Loucy (cell line): ENCODE measurements around the gene TACC2.
A peak's percentile ranks its signal among the peaks of the same experiment; 100 is the strongest.

Experiments used
- H2AFZ ChIP-seq: fragments of 200-600 bp; sonication (generic); 2 replicates; pipeline ENCODE4 v1.6.0; 2016; ENCODE audit warnings: antibody characterized with exemption, mild to moderate bottlenecking, low read length, moderate library complexity
- H3F3A ChIP-seq: fragments of 200-600 bp; 2 replicates; pipeline ENCODE4 v1.6.0; 2016; ENCODE audit warnings: antibody characterized with exemption, low read depth, mild to moderate bottlenecking
- H3K27me3 ChIP-seq: fragments of 200-600 bp; sonication (generic); 2 replicates; pipeline ENCODE4 v1.6.1; 2014; ENCODE audit warnings: low read length, mild to moderate bottlenecking; ENCODE audit not compliant: insufficient read depth, poor library complexity, severe bottlenecking
- H3K36me3 ChIP-seq: fragments of 200-600 bp; sonication (generic); 2 replicates; pipeline ENCODE4 v1.6.1; 2016; ENCODE audit warnings: low read length; ENCODE audit not compliant: insufficient read depth
- H3K4me1 ChIP-seq: fragments of 200-600 bp; sonication (generic); 2 replicates; pipeline ENCODE4 v1.5.1; 2014; ENCODE audit warnings: low read length, mild to moderate bottlenecking; ENCODE audit not compliant: insufficient read depth, poor library complexity, severe bottlenecking
- H3K4me2 ChIP-seq: fragments of 200-600 bp; sonication (generic); 2 replicates; pipeline ENCODE4 v1.6.0; 2014; ENCODE audit warnings: antibody characterized with exemption, low read length, low read depth, mild to moderate bottlenecking; ENCODE audit not compliant: poor library complexity, severe bottlenecking
- H3K4me3 ChIP-seq: fragments of 200-600 bp; sonication (generic); 2 replicates; pipeline ENCODE4 v1.5.1; 2014; ENCODE audit warnings: low read length, mild to moderate bottlenecking, mixed read lengths; ENCODE audit not compliant: poor library complexity, severe bottlenecking
- H3K79me2 ChIP-seq: fragments of 200-600 bp; sonication (generic); 2 replicates; pipeline ENCODE4 v1.6.1; 2014; ENCODE audit warnings: low read length; ENCODE audit not compliant: insufficient read depth
- H3K9ac ChIP-seq: fragments of 200-600 bp; sonication (generic); 2 replicates; pipeline ENCODE4 v1.6.0; 2014; ENCODE audit warnings: mild to moderate bottlenecking, low read depth, low read length, moderate library complexity; ENCODE audit not compliant: poor library complexity, severe bottlenecking
- H3K9me2 ChIP-seq: fragments of 200-600 bp; sonication (generic); replicated peaks from 2 replicates; pipeline ENCODE4 v1.6.1; 2016; ENCODE audit warnings: low read depth, low read length, mixed read lengths
- H3K9me3 ChIP-seq: fragments of 200-600 bp; sonication (generic); 2 replicates; pipeline ENCODE4 v1.6.1; 2014; ENCODE audit warnings: mild to moderate bottlenecking, antibody characterized with exemption, low read length, low read depth; ENCODE audit not compliant: insufficient read depth
- H4K20me1 ChIP-seq: fragments of 200-600 bp; sonication (generic); 2 replicates; pipeline ENCODE4 v1.6.0; 2014; ENCODE audit warnings: antibody characterized with exemption, low read length, mild to moderate bottlenecking; ENCODE audit not compliant: insufficient read depth, poor library complexity, severe bottlenecking
- CTCF ChIP-seq: fragments of 200-600 bp; sonication (generic); conservative IDR thresholded peaks from 2 replicates; pipeline ENCODE4 v1.5.1; 2014; ENCODE audit warnings: mild to moderate bottlenecking, antibody characterized with exemption, low read length
- EZH2phosphoT487 ChIP-seq: fragments of 200-600 bp; IDR thresholded peaks from 2 replicates; pipeline ENCODE4 v1.6.1; 2018; ENCODE audit warnings: antibody characterized with exemption, mild to moderate bottlenecking, moderate library complexity, borderline replicate concordance

TACC2 gene

DNA sequence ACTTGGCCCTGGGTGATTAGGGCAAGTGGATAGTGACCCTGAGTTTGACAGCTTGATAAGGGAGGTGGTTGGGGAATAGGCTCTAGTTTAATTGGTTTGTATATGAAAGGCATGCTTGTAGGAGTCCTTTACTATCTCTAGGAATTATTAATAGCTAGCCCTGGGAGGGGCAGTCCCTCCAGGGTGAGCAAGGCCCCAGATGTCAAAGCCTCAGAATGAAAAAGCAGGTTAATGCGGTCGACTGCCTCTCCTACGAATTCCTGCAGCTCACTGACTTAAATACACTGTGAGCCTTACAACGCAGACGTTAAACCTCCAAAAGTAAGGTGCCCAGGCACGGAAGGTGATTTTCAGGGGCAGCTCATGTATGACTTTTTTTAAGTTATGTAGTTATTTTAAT lies 276.9 kb downstream of the TACC2 start:
- Histone ChIP-seq H3K9me2 (no peaks in the 10 kb centered on the region), H3K4me2 (no peak overlapping the region), H3K4me1 (no peaks in the 10 kb centered on the region), H3K9me3 (peaks cover 3% of the 10 kb centered on the region; the same call in 1 of the 2 replicates), H2AFZ (no peak overlapping the region), H3K79me2 (no peaks in the 10 kb centered on the region), H3K36me3 (no peaks in the 10 kb centered on the region), H4K20me1 (no peaks in the 10 kb centered on the region), H3K27me3 (no peaks in the 10 kb centered on the region), H3F3A (no peaks in the 10 kb centered on the region), H3K9ac (no peak overlapping the region), H3K4me3 (no peak overlapping the region)
- no peak for TF ChIP-seq CTCF
- TF ChIP-seq EZH2phosphoT487: no peak

DNA sequence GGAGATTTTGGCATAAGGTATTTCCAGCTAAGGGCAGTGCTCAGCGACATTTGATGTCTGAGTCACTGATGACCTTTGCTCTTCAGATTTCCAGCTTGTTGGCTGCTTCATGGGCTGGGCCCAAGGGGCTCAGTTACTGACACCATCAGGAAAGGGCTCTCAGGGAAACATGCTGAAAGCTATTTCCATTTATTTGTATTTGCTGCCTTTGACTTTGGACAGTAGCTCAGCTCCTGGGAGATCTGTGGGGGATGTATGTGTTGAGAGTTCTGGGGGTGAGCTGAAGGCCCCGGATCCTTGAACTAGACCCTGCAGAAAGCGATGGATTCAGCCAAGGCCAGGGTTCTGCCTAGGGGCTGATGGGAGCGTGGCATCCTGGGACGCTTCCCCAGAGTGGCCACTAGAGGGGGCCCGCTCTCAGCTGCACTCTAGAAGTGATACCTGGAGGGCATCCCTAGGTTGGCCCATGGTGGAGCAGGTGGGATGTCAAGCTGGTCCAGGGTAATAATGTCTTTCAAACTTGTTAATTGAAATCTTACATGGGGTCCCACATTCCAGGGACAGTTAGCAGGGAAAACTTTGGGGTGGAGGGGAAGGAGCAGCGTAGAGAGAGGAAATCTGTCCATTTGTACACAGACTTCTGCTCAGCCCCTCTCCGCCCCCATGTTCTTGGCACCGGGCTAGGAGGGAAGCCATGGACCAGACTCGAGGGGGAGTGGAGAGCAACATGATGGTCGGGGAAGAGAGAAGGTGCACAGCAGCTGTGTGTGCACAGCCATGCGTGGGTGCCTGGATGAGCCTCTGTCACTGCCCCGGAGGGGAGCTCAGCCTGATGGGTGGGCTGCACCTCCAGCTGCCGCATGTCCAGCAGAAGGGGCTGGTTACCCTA lies 279.1 kb downstream of the TACC2 start:
- no peaks in the 10 kb centered on the region for H3K9me2 ChIP-seq
- H3F3A ChIP-seq: no peaks in the 10 kb centered on the region
- no peaks in the 10 kb centered on the region for H3K36me3 ChIP-seq
- no peaks in the 10 kb centered on the region for H3K27me3 ChIP-seq
- H3K4me2 ChIP-seq: no peak overlapping the region
- H4K20me1 ChIP-seq: no peaks in the 10 kb centered on the region
- H3K4me3 ChIP-seq: no peak overlapping the region
- no peaks in the 10 kb centered on the region for H3K9me3 ChIP-seq
- H3K4me1 ChIP-seq: no peaks in the 10 kb centered on the region
- no peaks in the 10 kb centered on the region for H3K79me2 ChIP-seq
- no peak overlapping the region for H3K9ac ChIP-seq
- no peak overlapping the region for H2AFZ ChIP-seq
- TF ChIP-seq EZH2phosphoT487 (no peak), CTCF (peak; percentile 89)

GRCh38 chr10:122269059-122269687 lies 280.2 kb downstream of the TACC2 start:
- Histone ChIP-seq H3K9me3 (no peaks in the 10 kb centered on the region), H3K36me3 (no peaks in the 10 kb centered on the region), H3K9ac (no peak overlapping the region), H4K20me1 (no peaks in the 10 kb centered on the region), H3F3A (no peaks in the 10 kb centered on the region), H3K4me1 (no peaks in the 10 kb centered on the region), H2AFZ (no peak overlapping the region), H3K4me2 (no peak overlapping the region), H3K79me2 (no peaks in the 10 kb centered on the region), H3K27me3 (no peaks in the 10 kb centered on the region), H3K9me2 (no peaks in the 10 kb centered on the region), H3K4me3 (no peak overlapping the region)
- TF ChIP-seq CTCF: no peak
- no peak for TF ChIP-seq EZH2phosphoT487
